GM23248 (cell line): ENCODE measurements around the gene CREB5. TPM values are rescaled to one million over a fixed set of nuclear protein-coding genes. Genes with fewer than 3 reads are reported as not detected.

Experiments used
- DNase-seq: peaks from one replicate; pipeline ENCODE4 v3.0.0-alpha.2; 2015
- H2AFZ ChIP-seq: fragments of 200-600 bp; sonication (generic); 2 replicates; pipeline ENCODE4 v1.6.1; 2016; ENCODE audit warnings: antibody characterized with exemption
- H3F3A ChIP-seq: fragments of 200-600 bp; sonication (generic); 2 replicates; pipeline ENCODE4 v1.6.1; 2016; ENCODE audit warnings: mild to moderate bottlenecking, antibody characterized with exemption, mixed run types; ENCODE audit not compliant: insufficient read depth
- H3K27ac ChIP-seq: fragments of 200-600 bp; sonication (generic); 2 replicates; pipeline ENCODE4 v1.5.1; 2016; ENCODE audit warnings: mild to moderate bottlenecking
- H3K27me3 ChIP-seq: fragments of 200-600 bp; sonication (generic); replicated peaks from 2 replicates; pipeline ENCODE4 v1.6.1; 2016; ENCODE audit warnings: mild to moderate bottlenecking; ENCODE audit not compliant: insufficient read depth
- H3K36me3 ChIP-seq: fragments of 200-600 bp; sonication (generic); 2 replicates; pipeline ENCODE4 v1.6.1; 2016; ENCODE audit warnings: low read depth, mild to moderate bottlenecking
- H3K4me1 ChIP-seq: fragments of 200-600 bp; sonication (generic); 2 replicates; pipeline ENCODE4 v1.6.1; 2016; ENCODE audit warnings: mild to moderate bottlenecking; ENCODE audit not compliant: insufficient read depth
- H3K4me2 ChIP-seq: fragments of 200-600 bp; sonication (generic); one replicate; pipeline ENCODE4 v1.6.1; 2016; ENCODE audit warnings: mild to moderate bottlenecking; ENCODE audit not compliant: unreplicated experiment
- H3K4me3 ChIP-seq: fragments of 200-600 bp; sonication (generic); 2 replicates; pipeline ENCODE4 v1.5.1; 2016; ENCODE audit warnings: mild to moderate bottlenecking
- H3K79me2 ChIP-seq: fragments of 200-600 bp; sonication (generic); 2 replicates; pipeline ENCODE4 v1.6.1; 2016; ENCODE audit warnings: mild to moderate bottlenecking; ENCODE audit not compliant: insufficient read depth
- H3K9ac ChIP-seq: fragments of 200-600 bp; sonication (generic); 2 replicates; pipeline ENCODE4 v1.6.1; 2016; ENCODE audit warnings: mild to moderate bottlenecking
- H3K9me2 ChIP-seq: fragments of 200-600 bp; sonication (generic); 2 replicates; pipeline ENCODE4 v1.6.1; 2016; ENCODE audit warnings: mixed run types, mild to moderate bottlenecking, moderate library complexity; ENCODE audit not compliant: insufficient read depth
- H3K9me3 ChIP-seq: fragments of 200-600 bp; sonication (generic); one replicate; pipeline ENCODE4 v1.6.1; 2017; ENCODE audit warnings: low read depth
- H4K20me1 ChIP-seq: fragments of 200-600 bp; sonication (generic); 2 replicates; pipeline ENCODE4 v1.6.0; 2016; ENCODE audit not compliant: insufficient read depth
- EZH2 ChIP-seq: fragments of 200-600 bp; sonication (generic); IDR thresholded peaks from 2 replicates; pipeline ENCODE4 v1.6.1; 2018; ENCODE audit warnings: antibody characterized with exemption, mild to moderate bottlenecking; ENCODE audit not compliant: insufficient read depth, poor library complexity, severe bottlenecking
- EZH2phosphoT487 ChIP-seq: fragments of 200-600 bp; sonication (generic); IDR thresholded peaks from 2 replicates; pipeline ENCODE4 v1.6.1; 2018; ENCODE audit warnings: antibody characterized with exemption, moderate library complexity, mild to moderate bottlenecking, low read depth; ENCODE audit not compliant: insufficient read depth
- WGBS, 2 experiments: methylation state at CpG; one replicate each; pipeline ENCODE4 v1.1.6; 2015 to 2017; ENCODE audit warnings: low lambda C conversion rate in 2 of 2, low coverage in 1 of 2; ENCODE audit errors: missing lambda C conversion rate in 2 of 2; 5-methylcytosine and 5-hydroxymethylcytosine counted together
- in situ Hi-C: fragments of 300-500 bp; cut with MboI; formaldehyde crosslinking; loops from 2 replicates; pipeline ENCODE4 v1.15.0; 2020
- polyA plus RNA-seq: library from polyadenylated mRNA; unstranded; fragments of >200 nt; fragmentation: Nextera tagmentation; extraction: Ambion mirVana; gene quantifications from 2 replicates; pipeline ENCODE4 v1.2.1, GENCODE V29; 2016
- total RNA-seq: library from RNA; depleted of rRNA; stranded (reverse); fragments of >200 nt; shearing (Covaris generic); gene quantifications from 2 replicates; pipeline ENCODE4 v1.2.3, GENCODE V29; 2014

CREB5 gene
- total and polyA plus RNA-seq, 2 experiments from 2014 or later, result 13.6 to 19.2 TPM

GRCh38 chr7:28510026-28510369 is 97.7 kb downstream of the CREB5 start:
- H3K9ac ChIP-seq, result no peak overlapping the region
- no peak overlapping the region for H3K4me2 ChIP-seq
- H3F3A ChIP-seq, result no peaks in the 10 kb centered on the region
- no peaks in the 10 kb centered on the region for H3K79me2 ChIP-seq
- DNase-seq, result no peak
- no peak for TF ChIP-seq EZH2phosphoT487
- TF ChIP-seq EZH2, result no peak
- H3K27me3 ChIP-seq, result no peaks in the 10 kb centered on the region
- no peak overlapping the region for H3K4me3 ChIP-seq
- no peaks in the 10 kb centered on the region for H4K20me1 ChIP-seq
- 85 to 92% methylated on average over 2 of the region's 2 CpGs for WGBS, 2 experiments
- H3K9me2 ChIP-seq, result no peaks in the 10 kb centered on the region
- H3K9me3 ChIP-seq, result no peaks in the 10 kb centered on the region
- no peak overlapping the region for H2AFZ ChIP-seq
- in situ Hi-C loops, result no loop called here
- H3K4me1 ChIP-seq, result no peaks in the 10 kb centered on the region
- no peaks in the 10 kb centered on the region for H3K36me3 ChIP-seq
- no peak overlapping the region for H3K27ac ChIP-seq

DNA sequence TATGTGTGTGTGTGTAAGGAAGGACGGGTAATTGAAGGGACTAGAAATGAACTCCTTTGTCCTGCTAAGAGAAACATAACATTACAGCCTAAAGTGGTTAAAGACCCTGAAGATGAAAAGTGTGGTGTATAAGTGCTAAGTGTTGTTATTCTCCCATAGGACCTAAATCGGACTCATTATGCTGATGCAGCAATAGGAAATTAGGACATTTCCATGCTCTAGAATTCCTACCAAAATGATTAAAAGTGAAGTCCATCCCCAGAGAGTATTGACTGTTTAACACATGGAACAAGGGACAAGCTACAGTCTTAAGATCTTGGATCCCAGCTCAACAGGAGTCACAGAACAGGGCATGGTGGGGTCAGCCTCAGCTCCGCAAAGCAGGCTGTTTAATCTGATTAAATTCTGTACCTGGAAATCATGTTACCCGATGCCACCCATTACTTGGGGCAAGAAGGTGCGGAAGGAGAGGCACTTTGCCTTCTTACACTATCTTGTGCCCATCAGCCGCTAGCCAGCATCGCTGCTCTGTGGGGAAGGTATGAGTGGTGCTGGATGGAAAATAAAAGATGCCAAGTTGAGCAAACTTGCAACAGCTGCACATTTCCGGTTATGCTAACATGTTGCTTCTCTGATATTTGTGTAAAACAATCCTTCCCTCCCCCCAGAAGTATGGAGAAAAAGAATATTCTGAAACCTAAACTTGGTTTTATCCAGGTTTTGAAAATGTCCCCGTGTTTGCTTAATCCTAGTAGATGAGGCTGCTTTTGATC is 100.5 kb downstream of the CREB5 start:
- no peaks in the 10 kb centered on the region for H3K9me3 ChIP-seq
- no peak overlapping the region for H3K27ac ChIP-seq
- no peak overlapping the region for H2AFZ ChIP-seq
- no peaks in the 10 kb centered on the region for H3K27me3 ChIP-seq
- H3K4me2 ChIP-seq, result no peak overlapping the region
- H3K9ac ChIP-seq, result no peak overlapping the region
- WGBS, 2 experiments, result 89 to 94% methylated on average over 9 of the region's 9 CpGs
- no peak overlapping the region for H3K4me3 ChIP-seq
- H3K4me1 ChIP-seq, result no peaks in the 10 kb centered on the region
- H3K9me2 ChIP-seq, result no peaks in the 10 kb centered on the region
- H4K20me1 ChIP-seq, result no peaks in the 10 kb centered on the region
- in situ Hi-C loops, result no loop called here
- no peaks in the 10 kb centered on the region for H3F3A ChIP-seq
- no peak for TF ChIP-seq EZH2phosphoT487
- no peak for TF ChIP-seq EZH2
- no peaks in the 10 kb centered on the region for H3K79me2 ChIP-seq
- no peaks in the 10 kb centered on the region for H3K36me3 ChIP-seq
- DNase-seq, result no peak

GRCh38 chr7:28516390-28517172 is 104.3 kb downstream of the CREB5 start:
- Histone ChIP-seq H4K20me1 (no peaks in the 10 kb centered on the region), H3K4me1 (no peaks in the 10 kb centered on the region), H3K9ac (no peak overlapping the region), H3K36me3 (no peaks in the 10 kb centered on the region), H3K79me2 (no peaks in the 10 kb centered on the region), H3K9me3 (no peaks in the 10 kb centered on the region), H3K27ac (no peak overlapping the region), H3K9me2 (no peaks in the 10 kb centered on the region), H2AFZ (no peak overlapping the region), H3K4me2 (no peak overlapping the region), H3K4me3 (no peak overlapping the region), H3K27me3 (no peaks in the 10 kb centered on the region), H3F3A (no peaks in the 10 kb centered on the region)
- in situ Hi-C loops, result no loop called here
- TF ChIP-seq EZH2phosphoT487, result no peak
- TF ChIP-seq EZH2, result no peak
- no peak for DNase-seq
- WGBS, 2 experiments, result 84 to 85% methylated on average over 14 of the region's 14 CpGs

GRCh38 chr7:28517206-28517605 is 104.9 kb downstream of the CREB5 start:
- no peak overlapping the region for H3K4me2 ChIP-seq
- H3K79me2 ChIP-seq, result no peaks in the 10 kb centered on the region
- no peak overlapping the region for H3K27ac ChIP-seq
- no peak for DNase-seq
- in situ Hi-C loops, result no loop called here
- H3K27me3 ChIP-seq, result no peaks in the 10 kb centered on the region
- no peak overlapping the region for H2AFZ ChIP-seq
- H3K9me3 ChIP-seq, result no peaks in the 10 kb centered on the region
- no peaks in the 10 kb centered on the region for H3K36me3 ChIP-seq
- no peaks in the 10 kb centered on the region for H3F3A ChIP-seq
- no peak overlapping the region for H3K4me3 ChIP-seq
- TF ChIP-seq EZH2, result no peak
- H3K9me2 ChIP-seq, result no peaks in the 10 kb centered on the region
- 94 to 95% methylated on average over 5 of the region's 5 CpGs for WGBS, 2 experiments
- H4K20me1 ChIP-seq, result no peaks in the 10 kb centered on the region
- no peak overlapping the region for H3K9ac ChIP-seq
- H3K4me1 ChIP-seq, result no peaks in the 10 kb centered on the region
